Activated CD4-positive, alpha-beta T cell treated with anti-CD3 and anti-CD28 coated beads, Interleukin-2, amount 10 ng/mL, durations not matched to agents 24 days and 14 days (primary cell): ENCODE data around the gene DMBT1. TPM values are rescaled to one million over a fixed set of nuclear protein-coding genes. Genes with fewer than 3 reads are reported as not detected.
A peak's percentile ranks its signal among the peaks of the same experiment; 100 is the strongest.

Experiments used
- DNase-seq: peaks from one replicate; pipeline ENCODE4 v3.0.0; 2022
- H3K27ac Mint-ChIP-seq: one replicate; pipeline ENCODE4 v1.8.0; 2022; ENCODE audit warnings: mild to moderate bottlenecking, mixed read lengths
- H3K27me3 Mint-ChIP-seq: one replicate; pipeline ENCODE4 v1.8.0; 2022; ENCODE audit warnings: mixed read lengths
- H3K36me3 Mint-ChIP-seq: one replicate; pipeline ENCODE4 v1.8.0; 2022; ENCODE audit warnings: low read depth, mild to moderate bottlenecking, mixed read lengths
- H3K4me1 Mint-ChIP-seq: one replicate; pipeline ENCODE4 v1.8.0; 2021; ENCODE audit warnings: mixed read lengths
- H3K4me3 Mint-ChIP-seq: one replicate; pipeline ENCODE4 v1.8.0; 2022; ENCODE audit warnings: mild to moderate bottlenecking, moderate library complexity, mixed read lengths
- H3K9me3 Mint-ChIP-seq: one replicate; pipeline ENCODE4 v1.8.0; 2021; ENCODE audit warnings: mixed read lengths
- intact Hi-C: fragments of 100-400 bp; cut with micrococcal nuclease; formaldehyde crosslinking; loops from one replicate; pipeline ENCODE4 v1.15.1; 2023
- total RNA-seq: library from RNA; stranded (reverse); gene quantifications from 2 replicates; pipeline ENCODE4 v1.2.3, GENCODE V29; 2022

DMBT1 gene
- total RNA-seq, 1 donor from 2014 or later = not detected

DNA sequence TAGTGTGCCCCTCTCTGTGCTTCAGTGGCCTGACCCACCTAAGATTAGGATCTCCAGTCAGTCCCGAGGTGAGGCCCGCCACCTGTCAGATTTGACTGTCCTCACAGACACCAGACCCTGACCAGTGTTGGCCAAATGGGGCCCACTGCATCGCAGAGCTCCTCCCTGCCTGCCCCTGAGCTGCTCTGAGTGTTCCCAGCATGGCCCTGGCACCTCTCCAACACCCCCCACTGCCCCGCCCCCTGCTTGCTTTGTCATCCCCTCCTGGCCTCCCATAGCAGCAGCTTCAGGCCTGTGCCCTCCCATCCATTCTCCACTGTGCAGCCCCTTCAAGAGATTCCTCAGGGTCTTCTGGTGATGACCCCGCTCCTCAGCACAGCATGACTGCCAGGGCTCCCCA lies 71.5 kb downstream of the DMBT1 start:
- DNase-seq = no peak
- Mint-ChIP-seq H3K4me1 (no peaks in the 10 kb centered on the region), H3K9me3 (no peaks in the 10 kb centered on the region), H3K27me3 (no peaks in the 10 kb centered on the region), H3K36me3 (no peaks in the 10 kb centered on the region), H3K4me3 (no peak overlapping the region), H3K27ac (no peak overlapping the region)
- intact Hi-C loops = no loop called here

DNA sequence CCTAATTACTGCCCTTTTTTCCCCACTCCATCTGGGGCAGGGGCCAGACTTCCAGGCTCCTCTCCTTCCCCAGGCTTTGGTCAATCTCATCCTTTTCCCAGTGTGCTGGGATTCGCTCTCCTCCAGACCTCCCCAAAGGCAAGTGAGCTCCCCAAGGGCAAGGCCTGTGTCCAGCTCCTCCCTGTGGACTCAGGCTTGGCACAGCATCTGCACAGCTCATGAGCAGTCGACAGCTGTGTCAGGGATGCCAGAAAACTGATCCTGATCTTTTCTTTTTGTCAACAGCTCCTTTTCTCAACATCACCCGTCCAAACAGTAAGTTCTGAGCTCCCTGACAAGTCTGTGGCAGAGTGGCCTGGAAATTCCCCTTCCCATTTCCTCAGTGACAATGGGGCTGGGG lies 72.0 kb downstream of the DMBT1 start:
- H3K27ac Mint-ChIP-seq = no peak overlapping the region
- H3K4me1 Mint-ChIP-seq = no peaks in the 10 kb centered on the region
- no peaks in the 10 kb centered on the region for H3K9me3 Mint-ChIP-seq
- DNase-seq = no peak
- no peaks in the 10 kb centered on the region for H3K36me3 Mint-ChIP-seq
- no peak overlapping the region for H3K4me3 Mint-ChIP-seq
- intact Hi-C loops = no loop called here
- no peaks in the 10 kb centered on the region for H3K27me3 Mint-ChIP-seq

DNA sequence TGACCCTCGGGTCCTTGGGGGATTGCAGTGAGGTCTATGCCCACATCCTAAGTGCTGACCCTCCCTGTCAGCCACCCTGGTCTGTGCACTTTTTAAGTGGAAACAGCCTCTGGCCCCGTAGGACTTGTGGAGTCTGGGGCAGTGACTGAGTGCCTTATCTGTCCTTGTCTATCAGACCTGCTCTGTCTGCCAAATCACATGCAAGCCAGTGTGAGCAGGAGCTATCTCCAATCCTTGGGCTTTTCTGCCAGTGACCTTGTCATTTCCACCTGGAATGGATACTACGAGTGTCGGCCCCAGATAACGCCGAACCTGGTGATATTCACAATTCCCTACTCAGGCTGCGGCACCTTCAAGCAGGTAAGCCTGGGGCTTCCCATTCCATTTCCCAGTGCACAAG lies 76.4 kb downstream of the DMBT1 start:
- H3K4me1 Mint-ChIP-seq = no peaks in the 10 kb centered on the region
- intact Hi-C loops = no loop called here
- no peaks in the 10 kb centered on the region for H3K27me3 Mint-ChIP-seq
- no peak overlapping the region for H3K4me3 Mint-ChIP-seq
- no peaks in the 10 kb centered on the region for H3K9me3 Mint-ChIP-seq
- no peak overlapping the region for H3K27ac Mint-ChIP-seq
- no peaks in the 10 kb centered on the region for H3K36me3 Mint-ChIP-seq
- DNase-seq = no peak

- H3K27me3 Mint-ChIP-seq = no peaks in the 10 kb centered on the region
- no peaks in the 10 kb centered on the region for H3K36me3 Mint-ChIP-seq
- intact Hi-C loops = no loop called here
- H3K4me1 Mint-ChIP-seq = no peaks in the 10 kb centered on the region
- H3K4me3 Mint-ChIP-seq = no peak overlapping the region
- no peak for DNase-seq
- no peaks in the 10 kb centered on the region for H3K9me3 Mint-ChIP-seq
- H3K27ac Mint-ChIP-seq = no peak overlapping the region
These were observed 76.8 kb downstream of the DMBT1 start for GRCh38 chr10:122637376-122637775.

DNA sequence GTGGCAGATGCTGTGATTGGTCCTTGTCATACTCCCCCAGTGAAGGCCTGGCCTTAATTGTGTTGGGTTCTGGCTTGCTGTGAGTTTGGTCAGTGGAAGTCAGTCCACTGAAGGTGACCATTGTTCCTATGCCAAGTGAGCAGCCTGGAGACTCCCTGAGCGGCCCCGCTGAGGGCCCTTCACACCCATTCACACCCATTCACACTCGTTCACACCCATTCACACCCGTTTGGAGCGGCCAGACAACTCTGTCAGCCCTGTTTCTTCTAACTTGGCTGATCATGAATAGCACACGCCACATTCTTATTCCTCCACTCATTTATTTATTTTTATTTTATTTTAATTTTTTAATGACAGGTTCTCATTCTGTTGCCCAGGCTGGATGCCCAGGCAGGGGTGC lies 77.6 kb downstream of the DMBT1 start:
- intact Hi-C loops = no loop called here
- no peaks in the 10 kb centered on the region for H3K4me1 Mint-ChIP-seq
- no peak for DNase-seq
- H3K27ac Mint-ChIP-seq = no peak overlapping the region
- no peaks in the 10 kb centered on the region for H3K36me3 Mint-ChIP-seq
- H3K27me3 Mint-ChIP-seq = no peaks in the 10 kb centered on the region
- H3K4me3 Mint-ChIP-seq = no peak overlapping the region
- H3K9me3 Mint-ChIP-seq = no peaks in the 10 kb centered on the region

GRCh38 chr10:122639801-122640200 lies 79.2 kb downstream of the DMBT1 start:
- intact Hi-C loops = no loop called here
- Mint-ChIP-seq H3K9me3 (no peaks in the 10 kb centered on the region), H3K36me3 (no peaks in the 10 kb centered on the region), H3K4me3 (no peak overlapping the region), H3K27me3 (no peaks in the 10 kb centered on the region), H3K4me1 (no peaks in the 10 kb centered on the region), H3K27ac (no peak overlapping the region)
- no peak for DNase-seq

GRCh38 chr10:122640921-122641320 lies 80.4 kb downstream of the DMBT1 start:
- no peak overlapping the region for H3K4me3 Mint-ChIP-seq

GRCh38 chr10:122642726-122643605 lies 82.4 kb downstream of the DMBT1 start:
- intact Hi-C loops = no loop called here
- Mint-ChIP-seq H3K4me1 (no peaks in the 10 kb centered on the region), H3K27ac (no peak overlapping the region), H3K36me3 (no peaks in the 10 kb centered on the region), H3K9me3 (no peaks in the 10 kb centered on the region), H3K27me3 (no peaks in the 10 kb centered on the region), H3K4me3 (no peak overlapping the region)
- DNase-seq = no peak

More at GRCh38 chr10:122640921-122641320, 80.4 kb downstream of the DMBT1 start:
- Mint-ChIP-seq H3K36me3 (no peaks in the 10 kb centered on the region), H3K27me3 (no peaks in the 10 kb centered on the region), H3K9me3 (no peaks in the 10 kb centered on the region), H3K27ac (no peak overlapping the region), H3K4me1 (no peaks in the 10 kb centered on the region)
- no peak for DNase-seq
- intact Hi-C loops = no loop called here

DNA sequence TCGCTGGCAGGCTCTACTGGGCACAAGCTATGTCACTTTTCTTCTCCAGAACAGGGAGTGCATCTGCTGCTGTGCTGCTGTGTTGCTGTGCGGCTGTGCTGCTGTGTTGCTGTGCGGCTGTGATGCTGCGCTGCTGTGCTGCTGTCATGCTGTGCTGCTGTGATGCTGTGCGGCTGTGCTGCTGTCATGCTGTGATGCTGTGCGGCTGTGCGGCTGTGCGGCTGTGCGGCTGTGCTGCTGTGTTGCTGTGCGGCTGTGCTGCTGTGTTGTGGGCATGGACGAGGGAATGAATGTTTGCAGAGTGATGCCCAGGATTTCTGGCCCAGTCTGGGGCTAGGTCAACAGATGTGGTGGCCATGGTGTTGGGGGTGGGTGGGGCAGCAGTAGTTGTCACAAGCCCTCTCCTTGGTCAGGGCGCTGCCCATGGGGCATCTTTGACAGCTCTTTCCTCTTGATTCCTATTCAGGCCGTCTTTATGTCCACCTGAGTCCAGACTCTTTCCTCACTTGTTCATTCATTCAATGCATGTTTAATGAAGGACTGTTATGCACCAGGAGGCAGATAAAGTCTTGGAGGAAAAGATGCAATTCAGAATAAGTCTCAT lies 83.5 kb downstream of the DMBT1 start:
- Mint-ChIP-seq H3K4me3 (no peak overlapping the region), H3K4me1 (no peaks in the 10 kb centered on the region), H3K36me3 (no peaks in the 10 kb centered on the region), H3K9me3 (no peaks in the 10 kb centered on the region), H3K27ac (no peak overlapping the region), H3K27me3 (no peaks in the 10 kb centered on the region)
- no peak for DNase-seq
- intact Hi-C loops = no loop called here

- Mint-ChIP-seq H3K27ac (no peak overlapping the region), H3K4me3 (no peak overlapping the region), H3K4me1 (no peaks in the 10 kb centered on the region), H3K36me3 (no peaks in the 10 kb centered on the region), H3K9me3 (no peaks in the 10 kb centered on the region), H3K27me3 (no peaks in the 10 kb centered on the region)
- intact Hi-C loops = no loop called here
- DNase-seq = no peak
These were observed 86.2 kb downstream of the DMBT1 start for GRCh38 chr10:122646511-122647382.

- Mint-ChIP-seq H3K4me3 (no peak overlapping the region), H3K36me3 (no peaks in the 10 kb centered on the region), H3K4me1 (no peaks in the 10 kb centered on the region), H3K9me3 (no peaks in the 10 kb centered on the region), H3K27ac (no peak overlapping the region), H3K27me3 (peaks cover 2% of the 10 kb centered on the region)
- intact Hi-C loops = no loop called here
- DNase-seq = no peak
These were observed 86.9 kb downstream of the DMBT1 start for GRCh38 chr10:122647383-122647968.

- intact Hi-C loops = no loop called here
- Mint-ChIP-seq H3K36me3 (no peaks in the 10 kb centered on the region), H3K27me3 (peaks cover 8% of the 10 kb centered on the region), H3K4me1 (no peaks in the 10 kb centered on the region), H3K27ac (no peak overlapping the region), H3K4me3 (no peak overlapping the region), H3K9me3 (no peaks in the 10 kb centered on the region)
- peak; percentile 75 for DNase-seq
These were observed 88.3 kb downstream of the DMBT1 start for GRCh38 chr10:122648599-122649428.

GRCh38 chr10:122649903-122650302 lies 89.3 kb downstream of the DMBT1 start:
- DNase-seq = no peak
- H3K27ac Mint-ChIP-seq = no peak overlapping the region
- no peaks in the 10 kb centered on the region for H3K36me3 Mint-ChIP-seq
- H3K4me3 Mint-ChIP-seq = no peak overlapping the region
- peaks cover 8% of the 10 kb centered on the region for H3K27me3 Mint-ChIP-seq
- intact Hi-C loops = no loop called here
- no peaks in the 10 kb centered on the region for H3K9me3 Mint-ChIP-seq
- H3K4me1 Mint-ChIP-seq = no peaks in the 10 kb centered on the region
